ENCODE data around the gene REPS2. TPM values are rescaled to one million over a fixed set of nuclear protein-coding genes. Genes with fewer than 3 reads are reported as not detected.

The REPS2 gene
- total and polyA plus RNA-seq, 9 of the 15 experiments (the other 6 are each of a cell fraction or from before 2014, with no cell fraction given), result 0.01 to 0.07 (median 0.01) TPM; not detected in 3

DNA sequence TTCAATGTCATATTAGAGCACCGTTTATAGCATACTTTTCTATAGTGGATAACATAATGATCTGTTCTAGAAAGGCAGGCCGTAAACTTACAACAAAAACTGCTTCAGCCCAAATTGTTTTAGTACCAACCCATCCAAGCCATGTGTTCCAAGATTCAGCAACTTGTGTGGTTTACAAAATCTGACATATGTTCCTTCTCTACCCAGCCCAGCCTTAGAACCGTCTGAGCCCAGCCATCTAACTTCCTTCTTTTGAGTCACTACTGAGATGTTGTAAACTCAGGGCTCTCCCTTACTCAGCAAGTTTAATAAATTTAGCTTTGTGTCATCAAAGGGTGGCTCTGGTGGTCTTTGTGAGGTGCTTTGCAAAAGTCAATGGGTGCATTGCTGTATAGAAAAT, 32.4 kb upstream of the REPS2 start:
- Histone ChIP-seq H4K20me1 (replicated peaks; ENCODE audit: control insufficient read depth, insufficient read depth, low read length) (no peaks in the 10 kb centered on the region), H2AFZ (ENCODE audit: low read depth, low read length) (no peak overlapping the region), H3K4me2 (ENCODE audit: insufficient read depth, low read length) (no peak overlapping the region), H3K4me3 (no peak overlapping the region), H3K9me3 (replicated peaks; ENCODE audit: control insufficient read depth, insufficient read depth, low read depth, low read length) (no peaks in the 10 kb centered on the region), H3K4me1 (replicated peaks in 1 of 2; ENCODE audit: control insufficient read depth in 2 of 2, insufficient read depth in 2 of 2, low read length in 2 of 2) (no peaks in the 10 kb centered on the region), H3K36me3 (ENCODE audit: control insufficient read depth, insufficient read depth, low read length) (no peaks in the 10 kb centered on the region), H3K79me2 (ENCODE audit: control insufficient read depth, insufficient read depth, low read length) (no peaks in the 10 kb centered on the region), H3K9me1 (ENCODE audit: control insufficient read depth, insufficient read depth, low read length) (no peaks in the 10 kb centered on the region), H3K27ac (ENCODE audit: extremely low read depth, low read depth, low read length) (no peak overlapping the region), H3K27me3 (ENCODE audit: control insufficient read depth in 2 of 2, insufficient read depth in 2 of 2, low read length in 2 of 2) (peaks cover 2 to 14% of the 10 kb centered on the region in 2 experiments; a peak in 4 of 5 replicates), H3K9ac (ENCODE audit: insufficient read depth in 1 of 2, low read depth in 2 of 2, low read length in 2 of 2) (no peak overlapping the region)
- ATAC-seq (no peak), FAIRE-seq (no peak), DNase-seq (ENCODE audit: extremely low read depth in 1 of 4, low spot score in 3 of 4) (no peak)
- 10% methylated on average over 3 of the region's 3 CpGs for WGBS (ENCODE audit: insufficient coverage, low coverage, missing lambda C conversion rate)
- no TSS peak for BruUV-seq (replicated peaks)
- CTCF ChIA-PET (ENCODE audit: low intra/inter-chr PET ratio), result no interaction called here
- POLR2A ChIA-PET, result no interaction called here
- in situ Hi-C loops (cut with MboI) (no loop called here), intact Hi-C loops (cut with micrococcal nuclease) (no loop called here)
- no peak for TF ChIP-seq HNRNPH1 (optimal IDR thresholded peaks at IDR 0.05; ENCODE audit: low read depth, low read length)
- TF ChIP-seq ZNF175 (CRISPR knock-in tag; IDR thresholded peaks at IDR 0.05; ENCODE audit: low read depth), result no peak
- no peak for TF ChIP-seq ZNF507 (tag; conservative IDR thresholded peaks at IDR 0.05)
- no peak for TF ChIP-seq SAFB (IDR thresholded peaks at IDR 0.05; ENCODE audit: borderline replicate concordance, low read depth, low read length)
- TF ChIP-seq, protein P1, sequence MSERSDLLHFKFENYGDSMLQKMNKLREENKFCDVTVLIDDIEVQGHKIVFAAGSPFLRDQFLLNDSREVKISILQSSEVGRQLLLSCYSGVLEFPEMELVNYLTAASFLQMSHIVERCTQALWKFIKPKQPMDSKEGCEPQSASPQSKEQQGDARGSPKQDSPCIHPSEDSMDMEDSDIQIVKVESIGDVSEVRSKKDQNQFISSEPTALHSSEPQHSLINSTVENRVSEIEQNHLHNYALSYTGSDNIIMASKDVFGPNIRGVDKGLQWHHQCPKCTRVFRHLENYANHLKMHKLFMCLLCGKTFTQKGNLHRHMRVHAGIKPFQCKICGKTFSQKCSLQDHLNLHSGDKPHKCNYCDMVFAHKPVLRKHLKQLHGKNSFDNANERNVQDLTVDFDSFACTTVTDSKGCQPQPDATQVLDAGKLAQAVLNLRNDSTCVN (CRISPR knock-in tag; IDR thresholded peaks at IDR 0.05), result no peak
- TF ChIP-seq BHLHE40 (IDR thresholded peaks at IDR 0.05; ENCODE audit: low read length), result no peak
- TF ChIP-seq ZNF699 (CRISPR knock-in tag; IDR thresholded peaks at IDR 0.05; ENCODE audit: insufficient replicate concordance), result no peak
- no peak for TF ChIP-seq ZNF133 (CRISPR knock-in tag; IDR thresholded peaks at IDR 0.05)
- TF ChIP-seq, protein P2, sequence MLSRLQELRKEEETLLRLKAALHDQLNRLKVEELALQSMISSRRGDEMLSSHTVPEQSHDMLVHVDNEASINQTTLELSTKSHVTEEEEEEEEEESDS (CRISPR knock-in tag; IDR thresholded peaks at IDR 0.05), result no peak
- TF ChIP-seq DDX20 (tag; IDR thresholded peaks at IDR 0.05; ENCODE audit: low read depth), result no peak
- TF ChIP-seq HCFC1 (IDR thresholded peaks at IDR 0.05; ENCODE audit: low read depth, low read length), result no peak
- no peak for TF ChIP-seq ZNF830 (CRISPR knock-in tag; IDR thresholded peaks at IDR 0.05)
- TF ChIP-seq CAMTA2 (CRISPR knock-in tag; conservative IDR thresholded peaks at IDR 0.05), result no peak
- no peak for TF ChIP-seq CBFA2T2 (conservative IDR thresholded peaks at IDR 0.05)
- TF ChIP-seq, protein P3, sequence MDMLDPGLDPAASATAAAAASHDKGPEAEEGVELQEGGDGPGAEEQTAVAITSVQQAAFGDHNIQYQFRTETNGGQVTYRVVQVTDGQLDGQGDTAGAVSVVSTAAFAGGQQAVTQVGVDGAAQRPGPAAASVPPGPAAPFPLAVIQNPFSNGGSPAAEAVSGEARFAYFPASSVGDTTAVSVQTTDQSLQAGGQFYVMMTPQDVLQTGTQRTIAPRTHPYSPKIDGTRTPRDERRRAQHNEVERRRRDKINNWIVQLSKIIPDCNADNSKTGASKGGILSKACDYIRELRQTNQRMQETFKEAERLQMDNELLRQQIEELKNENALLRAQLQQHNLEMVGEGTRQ (CRISPR knock-in tag; IDR thresholded peaks at IDR 0.05), result no peak
